ENCODE results near the gene DUSP22. TPM values are rescaled to one million over a fixed set of nuclear protein-coding genes. Genes with fewer than 3 reads are reported as not detected.
A peak's percentile ranks its signal among the peaks of the same experiment; 100 is the strongest.

Gene DUSP22
- total and polyA plus RNA-seq, 8 donors: 27.3 to 48.8 (median 33.7) TPM

DNA sequence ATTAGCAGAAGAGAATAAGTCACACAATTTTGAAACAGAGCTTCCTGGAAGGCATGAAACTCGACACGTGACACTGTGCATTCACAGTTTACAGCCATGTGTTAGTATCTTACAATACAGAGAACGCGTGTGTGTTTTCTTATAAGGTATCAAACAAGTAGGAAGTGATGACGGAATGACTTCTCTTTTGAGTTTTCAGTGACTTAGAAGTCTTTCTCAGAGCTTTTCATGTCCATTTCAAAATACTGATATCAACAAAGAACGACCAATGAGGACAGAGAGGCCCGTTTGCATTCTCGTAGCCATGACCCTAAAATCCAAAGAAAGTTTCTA lies 36.6 kb upstream of the DUSP22 start:
- DNase-seq: no peak
- peaks cover 0 to 18% of the 10 kb centered on the region in 2 donors for H3K4me1 ChIP-seq
- intact Hi-C loops (cut with DNase I): no loop called here
- no peak overlapping the region for H3K27ac ChIP-seq
- H3K27me3 ChIP-seq: no peaks in the 10 kb centered on the region
- TF ChIP-seq, protein P1, sequence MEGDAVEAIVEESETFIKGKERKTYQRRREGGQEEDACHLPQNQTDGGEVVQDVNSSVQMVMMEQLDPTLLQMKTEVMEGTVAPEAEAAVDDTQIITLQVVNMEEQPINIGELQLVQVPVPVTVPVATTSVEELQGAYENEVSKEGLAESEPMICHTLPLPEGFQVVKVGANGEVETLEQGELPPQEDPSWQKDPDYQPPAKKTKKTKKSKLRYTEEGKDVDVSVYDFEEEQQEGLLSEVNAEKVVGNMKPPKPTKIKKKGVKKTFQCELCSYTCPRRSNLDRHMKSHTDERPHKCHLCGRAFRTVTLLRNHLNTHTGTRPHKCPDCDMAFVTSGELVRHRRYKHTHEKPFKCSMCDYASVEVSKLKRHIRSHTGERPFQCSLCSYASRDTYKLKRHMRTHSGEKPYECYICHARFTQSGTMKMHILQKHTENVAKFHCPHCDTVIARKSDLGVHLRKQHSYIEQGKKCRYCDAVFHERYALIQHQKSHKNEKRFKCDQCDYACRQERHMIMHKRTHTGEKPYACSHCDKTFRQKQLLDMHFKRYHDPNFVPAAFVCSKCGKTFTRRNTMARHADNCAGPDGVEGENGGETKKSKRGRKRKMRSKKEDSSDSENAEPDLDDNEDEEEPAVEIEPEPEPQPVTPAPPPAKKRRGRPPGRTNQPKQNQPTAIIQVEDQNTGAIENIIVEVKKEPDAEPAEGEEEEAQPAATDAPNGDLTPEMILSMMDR (IDR thresholded peaks at IDR 0.05): no peak
- no peaks in the 10 kb centered on the region for H3K9me3 ChIP-seq
- peak; percentile 42 for ATAC-seq
- no peaks in the 10 kb centered on the region for H3K36me3 ChIP-seq
- H3K4me3 ChIP-seq: no peak overlapping the region

DNA sequence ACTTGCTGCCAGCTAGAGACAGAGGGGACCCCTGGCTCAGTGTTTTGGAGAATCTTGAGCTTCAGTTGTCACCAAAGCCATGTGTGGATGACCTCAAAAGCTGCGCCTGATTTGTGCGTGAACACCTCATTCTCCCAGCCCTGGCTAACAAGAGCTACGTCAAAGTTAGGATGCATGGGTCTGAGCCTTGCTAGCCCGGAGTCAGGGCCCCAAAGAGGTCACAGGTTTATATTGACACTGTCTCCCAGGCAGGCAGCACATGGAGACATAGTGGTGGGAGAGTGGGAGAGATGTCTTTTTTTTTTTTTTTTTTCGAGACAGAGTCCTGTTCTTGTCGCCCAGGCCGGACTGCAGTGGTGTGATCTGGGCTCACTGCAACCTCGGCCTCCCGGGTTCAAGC lies 36.1 kb upstream of the DUSP22 start:
- no peak overlapping the region for H3K4me3 ChIP-seq
- H3K27ac ChIP-seq: no peak overlapping the region
- no peaks in the 10 kb centered on the region for H3K9me3 ChIP-seq
- no peak for DNase-seq
- no peaks in the 10 kb centered on the region for H3K27me3 ChIP-seq
- H3K36me3 ChIP-seq: no peaks in the 10 kb centered on the region
- intact Hi-C loops (cut with DNase I): no loop called here
- H3K4me1 ChIP-seq: peaks cover 0 to 18% of the 10 kb centered on the region in 2 donors
- ATAC-seq: no peak
- TF ChIP-seq, protein P1 (IDR thresholded peaks at IDR 0.05): no peak

DNA sequence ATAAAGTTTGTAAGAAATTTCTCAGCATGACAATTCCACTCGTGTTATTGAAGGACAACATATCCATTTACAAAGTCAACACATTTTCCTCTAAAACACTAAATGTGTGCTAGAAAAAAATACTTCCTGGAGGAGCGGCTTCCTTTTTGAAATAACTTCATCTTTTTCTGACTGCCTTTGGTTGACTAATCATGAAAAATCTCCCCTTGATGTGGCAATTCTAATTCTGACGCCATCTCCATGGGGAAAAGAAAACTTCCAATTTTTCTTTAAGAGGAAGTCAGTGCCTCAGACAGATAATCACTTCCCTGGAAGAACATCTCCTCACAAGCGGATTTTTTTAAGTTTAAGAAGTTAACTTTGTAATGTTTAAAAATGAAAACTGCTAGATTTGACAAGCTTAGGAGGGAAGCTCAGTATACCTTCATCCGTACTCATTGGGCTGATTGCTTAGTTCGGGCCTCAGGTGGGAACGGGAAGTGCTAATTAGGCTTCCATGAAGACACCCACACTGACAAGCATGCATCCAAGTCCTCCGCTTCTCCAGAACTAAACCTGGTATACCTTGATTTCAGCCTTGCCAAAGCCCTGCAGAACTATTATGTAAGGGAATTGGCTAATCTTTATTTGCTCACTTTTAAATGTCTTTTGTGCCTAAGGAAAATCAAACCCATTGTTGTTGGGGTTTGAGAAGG lies 35.1 kb upstream of the DUSP22 start:
- intact Hi-C loops (cut with DNase I): no loop called here
- TF ChIP-seq, protein P1 (IDR thresholded peaks at IDR 0.05): no peak
- Histone ChIP-seq H3K9me3 (no peaks in the 10 kb centered on the region), H3K4me3 (no peak overlapping the region), H3K27me3 (no peaks in the 10 kb centered on the region), H3K4me1 (peaks cover 0 to 18% of the 10 kb centered on the region in 2 donors), H3K27ac (no peak overlapping the region), H3K36me3 (no peaks in the 10 kb centered on the region)
- DNase-seq (no peak), ATAC-seq (no peak)

DNA sequence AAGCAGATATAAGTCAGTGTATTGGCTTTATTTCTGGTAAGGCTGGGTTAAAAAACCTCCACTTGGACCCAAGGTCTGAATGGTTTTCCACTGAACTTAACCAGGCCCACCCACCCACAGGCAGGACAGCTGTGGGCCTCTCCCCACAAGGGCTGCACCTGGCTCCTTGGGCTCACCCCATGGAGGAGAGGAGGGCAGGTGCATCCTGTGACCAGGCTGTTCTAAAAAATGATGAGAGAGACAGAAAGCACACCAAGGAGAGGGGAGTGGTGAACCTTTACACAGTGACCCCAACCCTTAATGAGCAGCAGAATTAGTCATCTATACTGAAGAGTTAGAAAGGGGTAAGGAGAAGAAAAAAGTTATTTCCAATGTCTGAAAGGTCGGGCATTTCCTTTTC lies 34.5 kb upstream of the DUSP22 start:
- no peaks in the 10 kb centered on the region for H3K27me3 ChIP-seq
- no peak for DNase-seq
- TF ChIP-seq, protein P1 (IDR thresholded peaks at IDR 0.05): no peak

DNA sequence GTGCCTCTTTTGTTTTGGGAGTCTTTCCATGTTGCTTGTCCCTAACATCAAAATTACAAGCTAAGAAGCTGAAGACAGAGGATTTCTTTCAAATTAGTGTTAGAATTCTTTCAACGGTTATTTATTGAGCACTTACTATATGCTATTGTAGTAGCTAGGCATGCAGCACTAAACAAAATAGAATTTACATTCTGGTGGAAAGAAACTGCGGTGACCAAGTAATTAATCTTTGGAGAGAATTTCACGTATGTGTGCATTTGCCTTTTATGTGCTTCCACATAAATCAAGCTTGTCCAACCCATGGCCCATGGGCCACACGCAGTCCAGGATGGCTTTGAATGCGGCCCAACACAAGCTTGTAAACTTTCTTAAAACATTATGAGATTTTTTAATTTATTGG lies 33.0 kb upstream of the DUSP22 start:
- Histone ChIP-seq H3K9me3 (no peaks in the 10 kb centered on the region), H3K27ac (no peak overlapping the region), H3K4me1 (peaks cover 0 to 10% of the 10 kb centered on the region in 2 donors), H3K27me3 (no peaks in the 10 kb centered on the region), H3K36me3 (no peaks in the 10 kb centered on the region), H3K4me3 (no peak overlapping the region)
- intact Hi-C loops (cut with DNase I): no loop called here
- ATAC-seq: no peak
- DNase-seq: no peak
- TF ChIP-seq, protein P1 (IDR thresholded peaks at IDR 0.05): no peak

More for the DNA sequence above, 34.5 kb upstream of the DUSP22 start:
- peaks cover 0 to 15% of the 10 kb centered on the region in 2 donors for H3K4me1 ChIP-seq
- H3K9me3 ChIP-seq: no peaks in the 10 kb centered on the region
- ATAC-seq: no peak
- intact Hi-C loops (cut with DNase I): no loop called here
- H3K27ac ChIP-seq: no peak overlapping the region
- H3K4me3 ChIP-seq: no peak overlapping the region
- no peaks in the 10 kb centered on the region for H3K36me3 ChIP-seq
